ENCODE results near the gene SLC29A3. TPM values are rescaled to one million over a fixed set of nuclear protein-coding genes. Genes with fewer than 3 reads are reported as not detected.

The SLC29A3 gene
- total RNA-seq, 3 donors from 2014 or later (not counting 1 experiment from before 2014, with no cell fraction given): 4.0 to 6.6 (median 5.3) TPM

DNA sequence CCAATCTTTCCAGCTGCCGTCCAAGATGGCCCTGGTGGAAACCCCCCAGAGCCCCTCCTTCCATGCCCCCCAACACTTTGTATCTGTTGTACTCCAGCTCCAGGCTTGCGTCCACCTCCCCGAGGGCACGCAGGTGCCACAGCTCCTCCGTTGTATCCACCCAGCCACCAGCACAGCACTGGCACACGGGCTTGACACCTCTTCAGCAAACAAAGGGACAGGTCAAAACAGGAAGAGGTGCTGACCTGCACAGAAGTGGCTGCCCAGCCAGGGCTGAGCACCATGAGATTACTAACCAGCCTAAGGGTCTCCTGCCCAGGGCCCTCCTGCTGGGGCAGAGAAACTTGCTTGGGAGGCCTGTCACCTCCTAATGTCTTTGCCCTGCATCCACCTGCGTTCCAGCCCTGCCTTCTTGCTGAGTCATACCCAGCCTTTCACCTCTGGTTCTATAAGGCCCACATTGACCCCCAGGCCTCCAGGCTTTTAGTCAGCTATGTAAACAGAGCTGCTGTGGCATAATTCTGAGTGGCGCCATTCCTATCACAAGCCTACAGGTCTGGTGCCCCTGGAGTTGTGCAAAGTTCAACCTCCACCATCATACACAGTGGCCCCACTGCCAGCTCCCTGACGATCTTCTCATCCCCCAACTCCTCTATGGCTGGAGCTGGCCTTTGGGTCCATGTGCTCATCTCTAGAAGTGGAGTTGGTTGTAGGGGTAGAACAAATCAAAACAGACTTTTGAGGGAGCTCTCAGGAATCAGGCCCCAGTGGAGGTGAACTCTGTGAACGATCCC is 20.9 kb downstream of the SLC29A3 start:
- no peak overlapping the region for H3K4me3 ChIP-seq (ENCODE audit: low read length)
- H3K9me3 ChIP-seq (ENCODE audit: control insufficient read depth, insufficient read depth, low read length): no peaks in the 10 kb centered on the region
- no peaks in the 10 kb centered on the region for H3K27me3 ChIP-seq (ENCODE audit: control insufficient read depth, insufficient read depth, low read length)
- intact Hi-C loops (cut with micrococcal nuclease): no loop called here
- Mint-ChIP-seq H3K9me3 (no peaks in the 10 kb centered on the region), H3K27me3 (ENCODE audit: low read depth in 2 of 2) (no peaks in the 10 kb centered on the region), H3K4me1 (peaks cover 0 to 9% of the 10 kb centered on the region in 2 donors), H3K4me3 (no peak overlapping the region), H3K36me3 (no peaks in the 10 kb centered on the region), H3K27ac (no peak overlapping the region)
- H3K4me1 ChIP-seq (ENCODE audit: control insufficient read depth, insufficient read depth, low read length): peaks cover 6% of the 10 kb centered on the region
- ATAC-seq (no peak), DNase-seq (no peak)
- H3K36me3 ChIP-seq (ENCODE audit: control insufficient read depth, insufficient read depth, low read length): peaks cover 11% of the 10 kb centered on the region
- 91% methylated on average over 9 of the region's 10 CpGs for WGBS (ENCODE audit: insufficient coverage)
- no peak overlapping the region for H3K27ac ChIP-seq (ENCODE audit: low read length)
- TF ChIP-seq, protein P1, sequence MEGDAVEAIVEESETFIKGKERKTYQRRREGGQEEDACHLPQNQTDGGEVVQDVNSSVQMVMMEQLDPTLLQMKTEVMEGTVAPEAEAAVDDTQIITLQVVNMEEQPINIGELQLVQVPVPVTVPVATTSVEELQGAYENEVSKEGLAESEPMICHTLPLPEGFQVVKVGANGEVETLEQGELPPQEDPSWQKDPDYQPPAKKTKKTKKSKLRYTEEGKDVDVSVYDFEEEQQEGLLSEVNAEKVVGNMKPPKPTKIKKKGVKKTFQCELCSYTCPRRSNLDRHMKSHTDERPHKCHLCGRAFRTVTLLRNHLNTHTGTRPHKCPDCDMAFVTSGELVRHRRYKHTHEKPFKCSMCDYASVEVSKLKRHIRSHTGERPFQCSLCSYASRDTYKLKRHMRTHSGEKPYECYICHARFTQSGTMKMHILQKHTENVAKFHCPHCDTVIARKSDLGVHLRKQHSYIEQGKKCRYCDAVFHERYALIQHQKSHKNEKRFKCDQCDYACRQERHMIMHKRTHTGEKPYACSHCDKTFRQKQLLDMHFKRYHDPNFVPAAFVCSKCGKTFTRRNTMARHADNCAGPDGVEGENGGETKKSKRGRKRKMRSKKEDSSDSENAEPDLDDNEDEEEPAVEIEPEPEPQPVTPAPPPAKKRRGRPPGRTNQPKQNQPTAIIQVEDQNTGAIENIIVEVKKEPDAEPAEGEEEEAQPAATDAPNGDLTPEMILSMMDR (IDR thresholded peaks at IDR 0.05): no peak

DNA sequence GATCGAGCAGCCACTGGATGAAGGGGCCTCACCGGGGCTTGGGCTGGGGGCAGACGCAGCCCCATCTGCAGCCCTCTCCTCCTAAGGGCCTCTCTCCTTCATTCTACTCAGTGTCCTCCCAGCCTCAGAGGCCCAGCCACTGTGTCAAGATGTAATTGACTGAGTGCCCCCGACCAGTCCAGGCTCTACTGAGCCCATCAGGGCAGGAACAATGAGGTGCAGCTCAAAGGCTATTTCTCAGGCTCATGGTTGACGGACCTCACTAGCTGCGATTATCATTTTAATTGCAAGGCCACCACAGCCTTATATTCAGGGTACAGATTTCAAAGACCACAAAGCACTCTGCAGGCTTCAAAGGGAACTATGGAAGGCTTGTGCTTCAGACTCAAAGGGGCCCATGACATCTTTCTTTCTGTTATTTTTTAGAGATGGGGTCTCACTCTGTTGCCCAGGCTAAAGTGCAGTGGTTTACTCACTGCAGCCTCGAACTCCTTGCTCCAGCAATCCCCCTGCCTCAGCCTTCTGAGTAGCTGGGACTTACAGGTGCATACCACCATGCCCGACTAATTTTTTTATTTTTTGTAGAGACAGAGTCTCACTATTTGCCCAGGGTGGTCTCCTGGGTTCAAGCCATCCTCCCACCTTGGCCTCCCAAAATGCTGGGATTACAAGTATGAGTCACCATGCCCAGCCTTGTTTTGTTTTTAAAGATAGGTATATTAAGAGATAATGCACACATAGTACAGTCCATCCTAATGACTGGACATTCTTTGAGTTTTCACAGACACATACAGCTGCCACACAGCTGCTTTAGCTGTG is 23.7 kb downstream of the SLC29A3 start:
- Mint-ChIP-seq H3K27ac (no peak overlapping the region), H3K36me3 (no peaks in the 10 kb centered on the region), H3K4me3 (no peak overlapping the region), H3K27me3 (ENCODE audit: low read depth in 2 of 2) (no peaks in the 10 kb centered on the region), H3K9me3 (no peaks in the 10 kb centered on the region), H3K4me1 (peaks cover 0 to 3% of the 10 kb centered on the region in 2 donors)
- no peaks in the 10 kb centered on the region for H3K9me3 ChIP-seq (ENCODE audit: control insufficient read depth, insufficient read depth, low read length)
- H3K27me3 ChIP-seq (ENCODE audit: control insufficient read depth, insufficient read depth, low read length): no peaks in the 10 kb centered on the region
- DNase-seq: no peak
- H3K4me3 ChIP-seq (ENCODE audit: low read length): no peak overlapping the region
- peaks cover 6% of the 10 kb centered on the region for H3K4me1 ChIP-seq (ENCODE audit: control insufficient read depth, insufficient read depth, low read length)
- peaks cover 9% of the 10 kb centered on the region for H3K36me3 ChIP-seq (ENCODE audit: control insufficient read depth, insufficient read depth, low read length)
- H3K27ac ChIP-seq (ENCODE audit: low read length): no peak overlapping the region
- TF ChIP-seq, protein P1 (IDR thresholded peaks at IDR 0.05): no peak
- 92% methylated on average over 8 of the region's 8 CpGs for WGBS (ENCODE audit: insufficient coverage)
- intact Hi-C loops (cut with micrococcal nuclease): no loop called here
- no peak for ATAC-seq

DNA sequence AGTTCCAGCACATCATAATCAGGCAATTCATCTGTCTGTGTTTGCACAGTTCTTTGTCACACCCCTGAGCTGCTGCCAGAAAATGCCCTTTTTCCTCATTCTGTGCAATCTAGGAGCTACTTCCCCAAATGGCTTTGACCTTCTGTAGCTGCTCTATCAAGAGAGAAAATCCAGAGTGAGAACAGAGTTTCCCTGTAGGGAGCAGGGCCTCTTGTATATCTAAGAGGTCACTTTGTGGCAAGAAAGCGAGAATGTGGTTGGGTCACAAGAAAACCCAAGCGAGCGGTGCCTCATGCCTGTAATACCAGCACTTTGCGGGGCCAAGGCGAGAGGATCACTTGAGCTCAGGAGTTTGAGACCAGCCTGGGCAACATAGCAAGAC is 24.3 kb downstream of the SLC29A3 start:
- H3K36me3 Mint-ChIP-seq: no peaks in the 10 kb centered on the region
- no peak overlapping the region for H3K27ac Mint-ChIP-seq
- TF ChIP-seq, protein P1 (IDR thresholded peaks at IDR 0.05): no peak
- no peak overlapping the region for H3K4me3 ChIP-seq (ENCODE audit: low read length)
- 73% methylated on average over 5 of the region's 5 CpGs for WGBS (ENCODE audit: insufficient coverage)
- peaks cover 9% of the 10 kb centered on the region for H3K36me3 ChIP-seq (ENCODE audit: control insufficient read depth, insufficient read depth, low read length)
- intact Hi-C loops (cut with micrococcal nuclease): no loop called here
- H3K4me1 ChIP-seq (ENCODE audit: control insufficient read depth, insufficient read depth, low read length): peaks cover 6% of the 10 kb centered on the region
- DNase-seq: no peak
- peak in 1 of 3 donors; percentile 22 for ATAC-seq
- no peak overlapping the region for H3K4me3 Mint-ChIP-seq
- peaks cover 0 to 3% of the 10 kb centered on the region in 2 donors for H3K4me1 Mint-ChIP-seq
- H3K27me3 Mint-ChIP-seq (ENCODE audit: low read depth in 2 of 2): no peaks in the 10 kb centered on the region
- H3K9me3 ChIP-seq (ENCODE audit: control insufficient read depth, insufficient read depth, low read length): no peaks in the 10 kb centered on the region
- no peaks in the 10 kb centered on the region for H3K9me3 Mint-ChIP-seq
- H3K27ac ChIP-seq (ENCODE audit: low read length): no peak overlapping the region
- no peaks in the 10 kb centered on the region for H3K27me3 ChIP-seq (ENCODE audit: control insufficient read depth, insufficient read depth, low read length)

All from natural killer cell (primary cell).